HG03469 (cell line): Measurements from ENCODE around the gene SESN3.
"Not testable (repeated sequence)": the region's sequence is repeated elsewhere in the genome, so short reads cannot be mapped to it uniquely, and the experiment has no call there.

ENCODE experiments used
- ATAC-seq: cut with Tn5 transposase; IDR thresholded peaks from one replicate; pipeline ENCODE4 v1.9.1; 2021; ENCODE audit warnings: mild to moderate bottlenecking, moderate library complexity, moderate number of reproducible peaks; ENCODE audit not compliant: unreplicated experiment

Gene SESN3

GRCh38 chr11:95154514-95154913 is 76.5 kb downstream of the SESN3 start:
- ATAC-seq: no peak

DNA sequence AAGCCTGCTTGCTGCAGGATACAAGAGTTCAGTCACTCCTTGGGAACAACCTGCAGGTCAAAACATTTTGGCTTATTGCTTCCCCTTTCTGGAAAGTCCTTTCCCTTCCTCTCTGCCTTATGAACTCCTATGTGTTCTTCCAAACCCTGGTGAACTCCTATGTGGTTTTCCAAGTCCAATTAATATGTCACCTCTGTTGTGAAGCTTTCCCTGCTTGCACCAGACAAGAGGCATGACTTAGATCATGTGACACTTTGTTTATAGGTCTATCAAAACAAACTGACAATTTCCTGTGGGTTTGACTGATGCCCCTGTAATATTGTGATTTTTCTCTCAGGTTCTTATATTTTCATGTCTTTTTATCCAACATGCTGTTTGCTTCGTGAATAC is 77.2 kb downstream of the SESN3 start:
- ATAC-seq: no peak

GRCh38 chr11:95152876-95153856 is 77.8 kb downstream of the SESN3 start:
- ATAC-seq: no peak

- peak; percentile 77 for ATAC-seq
Measured at GRCh38 chr11:95150956-95151684, 79.9 kb downstream of the SESN3 start.

DNA sequence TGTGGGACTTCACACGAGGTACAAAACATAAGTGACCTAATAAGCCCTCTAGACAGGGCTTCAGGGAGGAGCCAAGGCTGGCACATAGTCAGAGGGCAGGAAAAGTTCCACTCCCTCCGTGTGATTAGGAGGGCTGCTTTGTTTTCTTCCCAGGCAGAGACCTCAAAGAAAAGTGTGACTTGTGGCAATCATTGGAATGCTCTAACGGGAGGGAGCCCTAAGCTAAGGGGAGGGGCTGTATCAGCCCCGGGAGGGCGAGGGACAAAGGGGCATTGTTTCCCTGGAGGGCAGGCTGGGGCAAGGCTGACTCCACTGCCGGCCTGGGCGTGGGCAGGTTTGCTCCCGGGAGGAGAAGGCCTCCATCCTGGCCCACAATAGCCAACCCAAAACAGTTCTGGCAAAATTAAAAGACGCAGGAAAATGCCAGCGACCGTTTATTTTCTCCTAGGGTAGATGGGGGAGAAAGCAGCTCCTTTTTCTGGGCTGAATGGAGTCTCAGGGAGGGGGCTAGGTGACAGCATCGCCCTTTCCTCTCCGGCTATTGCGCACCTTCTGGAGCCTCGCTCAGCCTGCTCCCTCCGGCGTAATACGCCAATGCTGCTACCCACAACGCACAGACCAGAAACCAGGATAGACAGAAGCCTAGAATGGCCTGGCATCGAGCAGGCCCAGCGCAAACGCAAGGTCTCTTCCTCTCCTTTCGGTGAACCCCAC is 81.2 kb downstream of the SESN3 start:
- no peak for ATAC-seq

DNA sequence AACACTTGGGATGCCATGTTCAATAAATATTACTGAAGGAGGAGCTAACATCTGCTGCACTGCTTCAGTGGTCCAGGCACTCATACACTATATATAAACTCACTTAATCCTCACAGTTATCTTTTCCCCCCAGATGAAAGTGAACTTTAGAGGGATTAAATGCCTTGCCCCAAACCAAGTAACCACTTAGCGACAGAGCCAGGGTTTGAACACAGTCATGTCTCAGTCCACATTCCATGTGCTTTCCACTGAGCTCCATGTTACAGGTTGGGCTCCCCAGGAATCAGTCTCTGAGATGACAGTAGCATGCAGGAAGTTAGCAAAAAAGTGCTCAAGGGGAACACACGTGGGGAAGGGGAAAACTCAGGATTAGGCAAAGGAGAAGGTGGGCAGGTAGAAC is 82.1 kb downstream of the SESN3 start:
- no peak for ATAC-seq

DNA sequence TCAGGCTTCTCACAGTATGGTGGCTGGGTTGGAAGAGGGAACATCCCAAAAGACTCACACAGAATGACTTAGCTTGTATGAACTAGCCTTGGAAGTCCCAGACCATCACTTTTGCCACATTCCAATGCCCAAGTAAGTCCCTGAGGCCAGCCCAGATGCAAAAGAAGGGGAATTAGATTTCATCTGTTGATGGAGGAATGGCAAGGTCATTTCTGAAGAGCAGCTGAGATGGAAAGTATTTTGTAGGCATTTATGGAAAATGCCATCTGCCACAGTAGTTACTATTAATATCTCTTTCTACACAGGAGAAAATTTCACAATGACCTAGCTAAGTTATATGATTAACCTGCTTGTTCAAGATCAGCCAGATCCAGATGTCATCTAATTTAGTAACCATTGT is 82.6 kb downstream of the SESN3 start:
- no peak for ATAC-seq

DNA sequence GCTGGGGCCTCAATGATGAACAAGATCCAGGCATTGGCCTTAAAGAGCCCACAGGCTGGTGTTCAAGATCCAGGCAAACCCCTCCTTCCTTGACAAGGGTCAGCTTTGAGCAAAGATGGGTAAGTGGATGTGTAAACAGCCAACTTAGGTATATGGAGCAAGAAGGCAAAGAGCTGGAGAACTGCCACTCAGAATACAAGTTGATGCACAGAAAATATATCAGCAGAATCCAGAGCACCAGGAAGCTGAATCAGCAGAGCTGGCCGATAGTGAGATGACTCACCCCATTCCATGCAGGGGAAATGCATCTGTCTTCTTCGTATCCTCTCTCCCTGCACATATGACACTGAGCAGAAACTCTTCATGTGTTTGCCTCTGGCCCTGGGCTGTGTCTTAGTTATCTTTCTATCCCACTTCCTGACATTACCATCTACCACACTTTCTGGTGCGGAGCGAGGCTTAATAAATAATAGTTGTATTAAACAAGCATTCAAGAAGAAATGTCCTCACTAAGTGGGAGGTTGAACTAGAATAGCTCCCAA is 83.6 kb downstream of the SESN3 start:
- ATAC-seq: no peak

DNA sequence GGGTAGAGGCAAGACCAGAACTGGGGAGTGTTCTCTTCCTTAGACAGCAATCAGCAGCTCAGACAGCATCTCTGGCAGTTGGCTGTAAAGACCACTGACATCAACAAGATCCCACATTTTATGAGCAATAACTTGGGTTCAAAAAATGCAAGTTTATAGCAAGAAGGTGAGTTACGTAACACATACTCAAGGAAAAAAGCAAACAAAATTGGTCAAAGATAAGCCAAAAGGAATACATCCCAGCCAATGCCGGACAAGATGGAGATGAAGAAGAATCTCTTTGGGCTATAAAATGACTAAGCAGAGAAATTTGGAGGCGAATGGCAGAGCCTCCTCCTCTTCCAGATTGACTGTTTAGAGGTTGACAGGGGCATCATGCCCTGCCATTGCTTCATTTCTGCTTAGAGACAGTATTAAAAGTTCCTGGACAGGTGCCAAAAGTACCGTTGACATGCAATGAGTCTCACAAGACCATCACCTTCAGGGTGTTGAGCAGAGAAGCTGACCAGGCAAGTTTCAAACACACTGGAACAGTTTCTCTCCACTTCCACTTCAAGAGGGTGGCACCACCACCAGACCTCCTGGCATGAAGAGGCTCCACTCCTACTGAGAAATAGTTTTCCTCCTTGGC is 85.5 kb downstream of the SESN3 start:
- ATAC-seq: no peak

DNA sequence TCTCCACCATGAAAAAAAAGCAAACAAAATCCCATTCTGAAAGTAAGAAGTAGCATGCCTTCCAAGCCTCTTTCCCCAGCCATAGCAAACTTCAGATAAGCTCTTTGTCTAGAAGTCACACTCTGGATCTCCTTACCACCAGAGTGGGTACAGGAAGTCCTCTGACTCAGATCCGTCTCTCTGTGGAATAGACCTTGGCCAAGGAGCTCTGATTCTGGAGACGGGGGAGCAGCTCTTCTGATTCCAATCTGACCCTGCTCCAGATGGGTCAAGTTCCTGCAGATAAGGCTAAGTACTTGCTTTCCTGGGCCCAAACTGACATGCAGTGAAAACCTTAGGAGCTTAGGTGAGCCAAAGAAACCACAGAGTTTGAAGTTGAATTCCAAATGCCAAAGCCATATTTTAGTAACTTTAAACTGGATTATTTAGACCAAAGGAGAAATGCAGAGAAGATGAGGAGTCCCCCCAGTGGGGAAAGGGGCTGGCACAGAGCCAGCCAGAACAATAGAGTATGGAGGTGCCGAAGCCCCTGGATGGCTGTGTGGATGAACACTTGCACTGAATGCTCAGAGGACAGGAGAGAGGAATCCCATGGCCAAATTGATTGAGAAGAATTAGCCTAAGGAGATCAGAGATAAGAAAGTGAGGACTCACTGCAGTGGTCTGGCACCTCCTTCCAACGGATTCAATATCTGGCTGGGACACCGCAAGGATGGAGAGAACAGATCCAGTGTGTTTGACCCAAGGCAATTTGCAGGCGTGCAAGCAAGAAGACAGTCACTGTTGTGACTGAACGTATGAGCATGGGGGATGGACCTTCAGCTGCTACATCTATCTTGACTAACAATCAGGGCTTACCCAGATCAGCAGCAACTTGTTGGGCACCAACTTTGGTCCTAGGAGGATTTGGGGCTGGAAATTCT is 86.4 kb downstream of the SESN3 start:
- ATAC-seq: no peak

DNA sequence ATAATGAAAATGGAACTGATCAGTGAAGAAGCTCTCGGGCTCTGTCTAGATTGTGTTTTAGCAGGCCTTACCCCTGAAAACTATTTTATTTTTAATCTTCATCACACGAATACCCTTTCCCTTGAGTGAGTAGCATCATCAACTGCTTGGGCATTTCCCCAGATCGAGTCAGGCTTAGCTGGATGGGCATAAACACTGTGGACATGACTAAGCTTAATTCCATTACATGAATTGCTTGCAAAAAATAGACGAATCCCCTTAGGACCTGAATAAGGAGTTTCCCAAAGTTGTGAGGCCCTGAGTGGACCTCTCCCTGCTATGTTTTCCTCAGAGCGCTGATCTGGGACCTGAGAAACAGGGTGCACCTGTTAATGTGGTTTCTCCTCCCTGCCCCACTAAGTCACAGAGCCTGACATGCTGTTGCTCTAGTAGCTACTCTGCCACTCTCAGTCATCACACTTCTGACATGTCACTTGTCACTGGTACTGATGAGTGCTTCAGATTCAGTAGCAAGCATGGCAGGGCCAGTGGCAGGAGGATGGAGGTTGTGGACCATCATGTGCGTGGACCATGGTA is 87.8 kb downstream of the SESN3 start:
- ATAC-seq: no peak

- ATAC-seq: no peak
Measured at GRCh38 chr11:95142431-95142830, 88.6 kb downstream of the SESN3 start.

- ATAC-seq: no peak
Measured at GRCh38 chr11:95140397-95141033, 90.5 kb downstream of the SESN3 start.

DNA sequence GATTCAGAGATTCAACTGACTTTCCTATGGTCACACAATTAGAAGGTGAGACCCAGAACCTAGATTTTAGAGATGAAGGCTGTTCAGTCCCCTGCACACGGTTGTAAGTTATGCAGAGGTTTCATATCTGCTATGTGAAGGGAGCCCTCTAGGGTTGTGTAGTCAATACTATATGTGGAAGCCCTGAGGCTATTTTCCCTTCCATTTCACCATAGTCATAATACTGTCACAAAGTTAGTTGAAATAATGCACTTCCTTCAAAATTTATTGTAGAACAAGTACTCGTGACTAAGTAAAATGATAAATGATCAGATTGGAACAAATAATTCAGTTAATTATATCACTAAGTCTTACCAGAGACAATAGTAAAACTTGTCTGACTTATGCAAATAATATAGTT is 92.6 kb downstream of the SESN3 start:
- peak; percentile 84 for ATAC-seq

DNA sequence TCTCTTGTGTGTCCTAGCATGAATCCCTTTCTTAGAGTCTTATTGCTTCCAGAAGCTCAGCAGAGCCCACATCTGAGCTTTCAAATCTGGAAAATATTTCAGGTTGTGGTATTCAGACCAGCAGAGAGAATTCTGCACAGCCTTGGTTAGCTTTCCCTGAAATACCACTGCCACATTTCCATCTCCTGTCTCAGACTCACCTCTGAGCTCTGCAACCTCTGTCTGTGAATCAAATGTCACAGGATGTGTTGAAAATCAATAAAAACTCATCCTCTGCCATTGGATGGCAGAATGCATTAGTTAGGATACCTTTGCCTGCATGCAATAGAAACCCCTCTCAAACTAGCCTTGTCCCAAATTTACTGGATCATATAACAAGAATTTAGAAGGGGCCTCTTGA is 93.7 kb downstream of the SESN3 start:
- no peak for ATAC-seq

DNA sequence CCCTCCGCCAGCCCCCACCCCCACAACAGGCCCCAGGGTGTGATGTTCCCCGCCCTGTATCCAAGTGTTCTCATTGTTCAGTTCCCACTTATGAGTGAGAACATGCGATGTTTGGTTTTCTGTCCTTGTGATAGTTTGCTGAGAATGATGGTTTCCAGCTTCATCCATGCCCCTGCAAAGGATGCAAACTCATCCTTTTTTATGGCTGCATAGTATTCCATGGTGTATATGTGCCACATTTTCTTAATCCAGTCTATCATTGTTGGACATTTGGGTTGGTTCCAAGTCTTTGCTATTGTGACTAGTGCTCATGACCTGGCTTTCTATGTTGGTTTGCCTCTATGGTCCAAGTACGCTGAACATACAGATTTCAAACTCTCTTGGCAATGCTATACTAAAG is 94.3 kb downstream of the SESN3 start:
- not testable (repeated sequence) for ATAC-seq

DNA sequence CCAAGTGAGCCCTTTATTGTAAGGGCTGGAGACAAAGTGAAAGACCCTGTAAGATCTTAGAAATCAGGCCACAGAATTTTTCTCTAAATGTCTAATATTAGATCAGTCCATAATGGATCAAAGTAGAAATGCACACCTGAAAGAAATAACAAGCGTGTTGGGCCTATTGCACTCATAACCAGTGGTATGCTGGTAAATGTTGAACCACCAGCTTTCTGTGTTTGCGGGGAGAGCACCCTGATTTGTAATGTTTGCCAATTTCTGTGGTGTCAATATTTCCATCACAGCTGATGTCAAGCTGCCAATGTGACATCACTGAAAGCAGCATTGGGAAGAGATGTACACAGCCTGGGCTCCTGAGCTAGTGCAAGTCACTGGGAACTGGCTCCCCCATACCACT is 95.1 kb downstream of the SESN3 start:
- ATAC-seq: no peak

- ATAC-seq: no peak
Measured at GRCh38 chr11:95135155-95135554, 95.8 kb downstream of the SESN3 start.

GRCh38 chr11:95134491-95134890 is 96.5 kb downstream of the SESN3 start:
- ATAC-seq: no peak
